Measurements from ENCODE around the gene CHCHD4. TPM values are rescaled to one million over a fixed set of nuclear protein-coding genes. Genes with fewer than 3 reads are reported as not detected.

CHCHD4 gene
- total and polyA plus RNA-seq, 2 of the 13 experiments (the other 11 are each of a cell fraction or from before 2014, with no cell fraction given), result 15.8 to 24.1 TPM

GRCh38 chr3:14124615-14125192 is at the start of gene CHCHD4, which contains the start of gene TMEM43 (continued):
- no peak for TF ChIP-seq ZNF280D (CRISPR knock-in tag; IDR thresholded peaks at IDR 0.05)
- no peak for TF ChIP-seq MBD4 (IDR thresholded peaks at IDR 0.05; ENCODE audit: borderline replicate concordance, low read length)
- no peak for TF ChIP-seq ZNF468 (CRISPR knock-in tag; IDR thresholded peaks at IDR 0.05)
- no peak for TF ChIP-seq ZNF737 (CRISPR knock-in tag; IDR thresholded peaks at IDR 0.05; ENCODE audit: borderline replicate concordance)
- TF ChIP-seq ZNF180 (CRISPR knock-in tag; IDR thresholded peaks at IDR 0.05; ENCODE audit: borderline replicate concordance, low read depth), result no peak; the same call in 1 of the 2 replicates
- TF ChIP-seq, protein P1, sequence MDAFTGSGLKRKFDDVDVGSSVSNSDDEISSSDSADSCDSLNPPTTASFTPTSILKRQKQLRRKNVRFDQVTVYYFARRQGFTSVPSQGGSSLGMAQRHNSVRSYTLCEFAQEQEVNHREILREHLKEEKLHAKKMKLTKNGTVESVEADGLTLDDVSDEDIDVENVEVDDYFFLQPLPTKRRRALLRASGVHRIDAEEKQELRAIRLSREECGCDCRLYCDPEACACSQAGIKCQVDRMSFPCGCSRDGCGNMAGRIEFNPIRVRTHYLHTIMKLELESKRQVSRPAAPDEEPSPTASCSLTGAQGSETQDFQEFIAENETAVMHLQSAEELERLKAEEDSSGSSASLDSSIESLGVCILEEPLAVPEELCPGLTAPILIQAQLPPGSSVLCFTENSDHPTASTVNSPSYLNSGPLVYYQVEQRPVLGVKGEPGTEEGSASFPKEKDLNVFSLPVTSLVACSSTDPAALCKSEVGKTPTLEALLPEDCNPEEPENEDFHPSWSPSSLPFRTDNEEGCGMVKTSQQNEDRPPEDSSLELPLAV (CRISPR knock-in tag; conservative IDR thresholded peaks at IDR 0.05; ENCODE audit: low read depth), result no peak
- TF ChIP-seq ZNF768 (CRISPR knock-in tag; IDR thresholded peaks at IDR 0.05), result no peak
- TF ChIP-seq HOXA7 (CRISPR knock-in tag; IDR thresholded peaks at IDR 0.05), result no peak
- TF ChIP-seq NFIB (CRISPR knock-in tag; IDR thresholded peaks at IDR 0.05; ENCODE audit: borderline replicate concordance), result no peak
- TF ChIP-seq CBX5 (CRISPR knock-in tag; IDR thresholded peaks at IDR 0.05; ENCODE audit: borderline replicate concordance), result no peak
- no peak for TF ChIP-seq NFKB2 (CRISPR knock-in tag; IDR thresholded peaks at IDR 0.05; ENCODE audit: borderline replicate concordance)
- TF ChIP-seq, protein P2, sequence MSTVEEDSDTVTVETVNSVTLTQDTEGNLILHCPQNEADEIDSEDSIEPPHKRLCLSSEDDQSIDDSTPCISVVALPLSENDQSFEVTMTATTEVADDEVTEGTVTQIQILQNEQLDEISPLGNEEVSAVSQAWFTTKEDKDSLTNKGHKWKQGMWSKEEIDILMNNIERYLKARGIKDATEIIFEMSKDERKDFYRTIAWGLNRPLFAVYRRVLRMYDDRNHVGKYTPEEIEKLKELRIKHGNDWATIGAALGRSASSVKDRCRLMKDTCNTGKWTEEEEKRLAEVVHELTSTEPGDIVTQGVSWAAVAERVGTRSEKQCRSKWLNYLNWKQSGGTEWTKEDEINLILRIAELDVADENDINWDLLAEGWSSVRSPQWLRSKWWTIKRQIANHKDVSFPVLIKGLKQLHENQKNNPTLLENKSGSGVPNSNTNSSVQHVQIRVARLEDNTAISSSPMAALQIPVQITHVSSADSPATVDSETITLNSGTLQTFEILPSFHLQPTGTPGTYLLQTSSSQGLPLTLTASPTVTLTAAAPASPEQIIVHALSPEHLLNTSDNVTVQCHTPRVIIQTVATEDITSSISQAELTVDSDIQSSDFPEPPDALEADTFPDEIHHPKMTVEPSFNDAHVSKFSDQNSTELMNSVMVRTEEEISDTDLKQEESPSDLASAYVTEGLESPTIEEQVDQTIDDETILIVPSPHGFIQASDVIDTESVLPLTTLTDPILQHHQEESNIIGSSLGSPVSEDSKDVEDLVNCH (CRISPR knock-in tag; IDR thresholded peaks at IDR 0.05), result no peak
- TF ChIP-seq SAP130 (CRISPR knock-in tag; IDR thresholded peaks at IDR 0.05; ENCODE audit: low read depth), result peak; percentile 1; the same call in 1 of the 2 replicates
- TF ChIP-seq HNRNPH1 (optimal IDR thresholded peaks at IDR 0.05; ENCODE audit: low read depth, low read length), result no peak
- TF ChIP-seq, protein P3, sequence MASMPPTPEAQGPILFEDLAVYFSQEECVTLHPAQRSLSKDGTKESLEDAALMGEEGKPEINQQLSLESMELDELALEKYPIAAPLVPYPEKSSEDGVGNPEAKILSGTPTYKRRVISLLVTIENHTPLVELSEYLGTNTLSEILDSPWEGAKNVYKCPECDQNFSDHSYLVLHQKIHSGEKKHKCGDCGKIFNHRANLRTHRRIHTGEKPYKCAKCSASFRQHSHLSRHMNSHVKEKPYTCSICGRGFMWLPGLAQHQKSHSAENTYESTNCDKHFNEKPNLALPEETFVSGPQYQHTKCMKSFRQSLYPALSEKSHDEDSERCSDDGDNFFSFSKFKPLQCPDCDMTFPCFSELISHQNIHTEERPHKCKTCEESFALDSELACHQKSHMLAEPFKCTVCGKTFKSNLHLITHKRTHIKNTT (CRISPR knock-in tag; IDR thresholded peaks at IDR 0.05), result 0 out of 2 replicates have a peak, but pooled peaks have one; percentile 77
- TF ChIP-seq ZNF510 (CRISPR knock-in tag; IDR thresholded peaks at IDR 0.05; ENCODE audit: low read depth), result no peak
- TF ChIP-seq, protein P4, sequence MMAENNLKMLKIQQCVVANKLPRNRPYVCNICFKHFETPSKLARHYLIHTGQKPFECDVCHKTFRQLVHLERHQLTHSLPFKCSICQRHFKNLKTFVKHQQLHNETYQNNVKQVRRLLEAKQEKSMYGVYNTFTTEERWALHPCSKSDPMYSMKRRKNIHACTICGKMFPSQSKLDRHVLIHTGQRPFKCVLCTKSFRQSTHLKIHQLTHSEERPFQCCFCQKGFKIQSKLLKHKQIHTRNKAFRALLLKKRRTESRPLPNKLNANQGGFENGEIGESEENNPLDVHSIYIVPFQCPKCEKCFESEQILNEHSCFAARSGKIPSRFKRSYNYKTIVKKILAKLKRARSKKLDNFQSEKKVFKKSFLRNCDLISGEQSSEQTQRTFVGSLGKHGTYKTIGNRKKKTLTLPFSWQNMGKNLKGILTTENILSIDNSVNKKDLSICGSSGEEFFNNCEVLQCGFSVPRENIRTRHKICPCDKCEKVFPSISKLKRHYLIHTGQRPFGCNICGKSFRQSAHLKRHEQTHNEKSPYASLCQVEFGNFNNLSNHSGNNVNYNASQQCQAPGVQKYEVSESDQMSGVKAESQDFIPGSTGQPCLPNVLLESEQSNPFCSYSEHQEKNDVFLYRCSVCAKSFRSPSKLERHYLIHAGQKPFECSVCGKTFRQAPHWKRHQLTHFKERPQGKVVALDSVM (CRISPR knock-in tag; IDR thresholded peaks at IDR 0.05), result peak; percentile 39; the same call in 1 of the 2 replicates
- TF ChIP-seq MED1 (CRISPR knock-in tag; IDR thresholded peaks at IDR 0.05), result peak; percentile 56
